Measurements from ENCODE around the gene PAQR7. TPM values are rescaled to one million over a fixed set of nuclear protein-coding genes. Genes with fewer than 3 reads are reported as not detected.

Gene PAQR7
- total RNA-seq, 1 experiment from 2014 or later = 9.6 TPM

DNA sequence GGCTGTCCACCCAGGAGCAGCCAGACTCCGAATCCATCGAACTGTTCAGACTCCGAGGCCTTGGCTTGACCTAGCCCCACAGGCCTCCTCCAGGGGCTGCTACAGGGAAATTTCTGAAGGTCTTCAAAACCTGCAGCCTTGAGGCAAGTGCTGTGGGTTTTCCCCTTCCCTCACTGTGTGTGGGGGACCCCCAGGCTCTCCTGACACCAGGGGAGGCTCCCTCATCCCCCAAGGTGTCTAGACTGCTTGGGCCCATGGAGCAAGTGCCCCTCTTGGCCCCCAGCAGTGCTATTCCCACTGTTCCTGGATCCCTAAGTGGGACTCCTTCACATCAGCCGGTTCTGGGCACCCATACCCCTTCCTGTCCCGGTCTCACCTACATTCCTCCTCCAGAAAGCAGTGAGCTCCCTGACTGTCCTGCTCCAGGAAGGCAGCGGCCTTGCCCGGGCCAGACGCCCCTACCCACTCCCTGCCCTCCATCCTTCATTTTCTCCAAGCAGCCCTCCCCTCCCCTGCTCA is 814 bp downstream of the PAQR7 start:
- DNase-seq (ENCODE audit: low read depth) = no peak

DNA sequence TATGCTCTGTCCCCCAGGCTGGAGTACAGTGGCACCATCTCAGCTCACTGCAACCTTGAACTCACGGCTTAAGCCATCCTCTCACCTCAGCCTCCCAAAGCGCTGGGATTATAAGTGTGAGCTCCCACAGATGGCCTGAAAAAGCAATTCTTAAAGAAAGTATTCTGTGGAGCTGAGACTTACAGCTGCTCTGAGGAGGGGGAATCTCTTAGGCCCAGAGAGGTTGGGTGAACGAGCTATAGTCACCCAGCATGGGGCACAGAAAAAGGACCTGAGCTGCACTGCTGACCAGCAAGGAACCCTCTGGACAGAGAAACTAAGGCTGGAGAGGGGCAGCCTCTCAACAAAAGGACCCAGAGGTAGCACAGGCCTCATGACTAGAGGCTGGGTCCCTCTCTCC is 1.3 kb downstream of the PAQR7 start:
- DNase-seq (ENCODE audit: low read depth) = no peak

DNA sequence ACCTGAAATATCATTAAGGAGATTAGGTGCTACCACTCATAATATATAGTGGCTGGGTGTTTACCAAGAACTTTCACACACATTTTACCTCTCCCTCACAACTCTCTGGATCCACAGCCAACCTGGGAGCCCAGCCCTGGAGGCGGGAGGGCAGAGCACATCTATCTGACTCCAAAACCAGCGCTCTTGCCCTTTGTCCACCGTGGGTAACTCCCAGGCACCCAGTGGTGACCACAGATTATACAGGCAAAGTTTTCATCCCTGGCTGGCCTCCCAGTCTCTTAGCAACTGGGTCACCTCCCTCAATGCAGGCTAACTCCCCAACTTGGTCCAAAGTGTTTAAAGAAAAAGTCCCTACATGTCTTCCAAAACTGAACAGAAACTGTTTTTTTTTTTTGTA is 2.4 kb downstream of the PAQR7 start:
- no peak for DNase-seq (ENCODE audit: low read depth)

DNA sequence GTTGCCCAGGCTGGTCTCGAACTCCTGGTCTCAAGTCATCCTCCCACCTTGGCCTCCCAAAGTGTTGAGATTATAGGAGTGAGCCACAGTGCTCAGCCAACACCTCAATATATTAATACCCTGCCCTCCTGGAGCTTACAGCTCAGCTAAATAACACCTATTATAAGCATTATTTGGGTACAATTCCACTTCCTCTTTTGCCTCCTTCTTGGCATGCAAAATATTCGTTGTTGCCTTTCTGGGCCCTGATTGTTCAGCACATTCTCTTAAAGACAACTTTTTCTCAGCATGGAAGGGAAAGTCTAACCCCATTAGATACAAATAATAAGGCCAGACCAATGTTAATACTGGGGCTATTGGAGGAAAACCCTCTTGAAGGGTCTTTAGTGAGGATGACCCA is 2.8 kb downstream of the PAQR7 start:
- DNase-seq (ENCODE audit: low read depth) = no peak

DNA sequence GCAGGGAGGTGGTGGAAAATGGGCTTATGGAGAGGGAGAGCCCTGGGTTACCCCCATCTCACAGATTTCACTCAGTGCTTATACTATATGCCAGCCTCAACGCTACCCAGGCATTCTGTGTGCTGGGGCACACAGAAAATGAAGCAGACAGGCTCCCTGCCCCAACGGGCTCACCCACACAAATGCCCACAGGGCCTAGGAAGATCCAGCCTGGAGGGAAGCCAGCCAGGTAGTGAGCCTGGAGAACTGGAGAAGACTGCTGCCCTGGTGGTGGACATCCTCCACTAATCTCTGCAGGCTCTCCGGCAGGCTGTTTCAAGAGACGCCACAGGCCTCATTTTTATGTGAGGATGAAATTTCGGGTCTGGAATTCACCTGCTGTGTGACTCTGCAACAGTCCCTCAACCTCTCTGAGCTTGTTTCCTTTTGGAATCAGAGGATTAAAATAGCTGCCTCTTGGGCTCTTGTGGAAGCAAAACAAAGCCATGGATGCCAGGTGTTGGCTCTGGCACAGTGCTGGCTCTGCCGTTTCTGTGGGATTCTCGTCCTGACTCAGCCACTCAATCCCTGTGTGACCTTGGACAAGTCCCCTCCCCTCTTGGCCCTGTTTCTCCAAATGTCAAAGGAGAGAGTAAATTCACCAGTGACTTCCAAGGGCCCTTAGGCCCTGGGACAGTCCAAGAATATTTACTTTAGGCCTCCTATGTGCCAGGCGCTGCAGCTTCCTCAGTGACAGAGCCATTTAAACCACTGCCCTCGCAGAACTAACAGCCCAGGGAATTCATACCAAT is 3.6 kb downstream of the PAQR7 start:
- peak; percentile 39 for DNase-seq (ENCODE audit: low read depth)

DNA sequence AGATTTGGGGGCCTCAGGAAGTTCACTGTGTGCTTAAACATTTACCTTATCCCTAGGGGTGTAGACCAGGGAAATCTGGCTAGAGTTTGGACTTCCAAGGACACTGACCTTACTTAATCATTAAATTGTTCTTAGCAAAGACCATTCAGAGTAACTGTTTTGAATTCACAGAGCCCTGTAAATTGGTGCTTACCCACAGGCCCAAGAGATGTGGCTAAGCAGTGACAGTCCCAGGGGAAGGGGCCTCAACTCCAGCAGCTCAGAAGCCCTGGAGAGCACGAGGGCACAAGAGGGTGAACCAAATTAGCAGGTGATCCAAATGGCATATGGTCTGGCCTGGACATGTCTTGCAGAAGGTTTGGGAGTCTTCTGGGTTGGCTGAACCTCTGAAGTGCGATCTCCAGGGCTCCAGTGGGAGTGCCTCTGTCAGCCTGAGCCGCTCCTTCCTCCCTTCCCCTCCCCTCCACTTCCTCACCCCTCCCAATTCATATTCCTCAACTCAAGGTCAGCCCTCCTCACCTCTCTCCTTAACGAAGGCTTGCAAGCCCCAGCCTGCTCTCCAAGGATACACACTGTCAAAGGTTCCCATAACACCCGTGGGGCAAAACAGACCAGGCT is 4.3 kb downstream of the PAQR7 start:
- no peak for DNase-seq (ENCODE audit: low read depth)

DNA sequence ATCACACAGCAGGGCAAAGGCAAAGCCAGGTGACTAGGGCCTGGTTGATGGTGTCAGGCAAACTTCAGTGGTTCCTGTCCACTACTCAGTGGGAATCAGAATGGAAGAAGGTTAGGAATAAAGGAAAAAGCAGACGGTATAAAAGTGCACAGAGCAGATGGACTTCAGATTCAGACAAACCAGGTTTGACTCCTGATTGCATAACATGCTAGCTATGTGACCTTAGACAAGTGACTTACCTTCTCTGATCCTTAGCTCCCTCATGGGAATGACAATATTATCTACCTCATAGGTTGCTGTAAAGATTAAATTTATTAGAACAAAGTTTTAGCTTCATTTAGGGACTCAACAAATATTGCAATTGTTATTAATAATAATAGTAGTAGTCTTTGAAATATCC is 4.9 kb downstream of the PAQR7 start:
- DNase-seq (ENCODE audit: low read depth) = no peak

DNA sequence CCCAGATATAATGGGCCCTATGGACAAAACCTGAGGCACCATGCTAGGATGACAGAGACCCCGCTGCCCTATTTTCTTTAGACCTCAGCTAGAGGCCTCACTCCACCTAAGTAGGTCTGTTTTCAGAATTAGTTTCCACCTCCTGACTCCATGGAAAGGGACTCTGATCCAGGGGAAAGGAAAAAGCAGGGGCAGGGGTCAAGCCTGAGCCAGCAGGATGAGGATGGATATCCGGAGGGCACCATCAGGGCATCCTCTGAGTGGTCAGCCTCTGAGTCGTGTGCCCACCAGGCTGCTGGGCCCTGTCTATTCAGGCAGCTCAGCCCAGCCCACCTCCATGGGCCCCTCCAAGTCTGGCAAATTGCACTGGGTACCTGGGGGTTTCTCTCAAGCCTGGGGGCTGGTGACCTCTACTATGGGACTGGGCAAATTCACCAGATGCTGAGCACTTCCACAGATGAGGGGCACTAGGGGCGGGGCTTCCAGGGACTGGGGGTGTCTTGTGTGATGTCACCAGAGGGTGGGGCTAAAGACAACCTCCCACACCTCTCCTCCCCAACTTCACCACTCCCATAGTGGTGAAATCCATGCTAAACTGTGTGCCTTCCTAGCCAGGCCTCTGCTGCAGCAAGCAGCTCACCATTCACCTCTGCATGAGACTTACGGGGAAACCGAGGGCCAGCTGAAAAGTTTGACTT is 5.5 kb downstream of the PAQR7 start:
- no peak for DNase-seq (ENCODE audit: low read depth)

DNA sequence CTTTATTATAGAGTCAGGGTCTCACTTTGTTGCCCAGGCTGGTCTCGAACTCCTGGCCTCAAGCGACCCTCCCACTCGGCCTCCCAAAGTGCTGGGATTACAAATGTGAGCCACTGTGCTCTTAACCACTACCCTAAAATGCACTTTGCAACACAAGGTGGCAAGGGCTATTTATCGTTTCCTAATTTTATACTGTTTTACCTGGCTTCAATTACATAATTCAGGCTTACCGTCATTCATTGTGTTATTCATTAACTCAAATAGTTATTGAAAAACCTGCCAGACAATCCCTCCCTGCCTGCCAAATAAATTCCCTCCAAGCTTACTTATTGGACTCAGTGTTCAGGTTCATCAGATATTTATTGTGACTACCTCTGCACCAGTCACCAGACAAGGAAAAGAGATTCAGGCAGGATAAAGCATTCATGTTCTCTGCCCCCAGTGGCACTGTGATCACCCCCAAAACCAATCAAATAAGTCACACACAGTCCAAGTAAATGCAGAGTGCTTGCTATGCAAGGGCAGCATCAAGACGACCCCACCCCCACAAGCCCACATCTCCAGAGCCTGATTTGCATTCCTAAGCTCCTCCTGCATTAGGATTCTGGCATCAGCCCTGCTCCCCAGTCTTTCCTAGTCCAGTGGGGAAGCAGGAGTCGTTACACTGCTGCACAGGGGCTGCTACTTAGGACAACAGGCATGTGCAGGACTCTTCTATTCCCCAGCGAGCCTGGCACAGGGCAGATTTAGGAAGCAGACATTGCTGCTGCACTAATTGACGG is 8.1 kb downstream of the PAQR7 start:
- no peak for DNase-seq (ENCODE audit: low read depth)

DNA sequence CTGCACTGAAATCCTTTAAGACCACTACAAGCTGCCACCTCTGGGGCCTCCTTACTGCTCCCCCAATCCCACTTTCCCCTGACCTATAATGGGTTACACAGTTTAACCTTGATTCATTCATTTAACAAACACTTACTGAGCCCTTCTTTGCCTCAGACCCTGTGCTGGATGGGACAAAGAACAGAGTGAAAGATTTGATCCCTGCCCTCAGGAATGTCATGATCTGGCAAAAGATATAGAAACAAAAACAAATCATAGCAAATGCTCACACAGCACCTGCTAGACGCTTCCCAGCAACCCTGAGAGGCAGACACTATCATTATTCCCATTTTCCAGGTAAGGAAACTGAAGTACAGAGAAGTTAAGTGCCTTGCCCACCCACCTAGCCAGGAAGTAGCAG is 9.2 kb downstream of the PAQR7 start:
- no peak for DNase-seq (ENCODE audit: low read depth)

DNA sequence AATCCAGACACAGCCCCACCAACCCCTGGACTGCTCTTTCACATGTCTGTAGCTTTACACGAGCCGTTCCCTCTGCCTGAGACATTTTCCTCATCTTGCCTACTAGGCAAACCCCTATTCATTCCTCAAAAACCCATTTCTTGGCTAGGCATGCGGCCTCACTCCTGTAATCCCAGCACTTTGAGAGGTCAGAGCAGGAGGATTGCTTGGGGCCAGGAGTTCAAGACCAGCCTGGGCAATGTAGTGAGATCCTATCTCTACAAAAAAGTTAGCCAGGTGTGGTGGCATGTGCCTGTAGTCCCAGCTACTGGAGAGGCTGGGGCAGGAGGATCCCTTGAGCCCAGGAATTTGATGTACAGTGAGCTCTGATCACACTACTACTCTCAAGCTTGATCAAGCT is 11.1 kb downstream of the PAQR7 start:
- no peak for DNase-seq (ENCODE audit: low read depth)

DNA sequence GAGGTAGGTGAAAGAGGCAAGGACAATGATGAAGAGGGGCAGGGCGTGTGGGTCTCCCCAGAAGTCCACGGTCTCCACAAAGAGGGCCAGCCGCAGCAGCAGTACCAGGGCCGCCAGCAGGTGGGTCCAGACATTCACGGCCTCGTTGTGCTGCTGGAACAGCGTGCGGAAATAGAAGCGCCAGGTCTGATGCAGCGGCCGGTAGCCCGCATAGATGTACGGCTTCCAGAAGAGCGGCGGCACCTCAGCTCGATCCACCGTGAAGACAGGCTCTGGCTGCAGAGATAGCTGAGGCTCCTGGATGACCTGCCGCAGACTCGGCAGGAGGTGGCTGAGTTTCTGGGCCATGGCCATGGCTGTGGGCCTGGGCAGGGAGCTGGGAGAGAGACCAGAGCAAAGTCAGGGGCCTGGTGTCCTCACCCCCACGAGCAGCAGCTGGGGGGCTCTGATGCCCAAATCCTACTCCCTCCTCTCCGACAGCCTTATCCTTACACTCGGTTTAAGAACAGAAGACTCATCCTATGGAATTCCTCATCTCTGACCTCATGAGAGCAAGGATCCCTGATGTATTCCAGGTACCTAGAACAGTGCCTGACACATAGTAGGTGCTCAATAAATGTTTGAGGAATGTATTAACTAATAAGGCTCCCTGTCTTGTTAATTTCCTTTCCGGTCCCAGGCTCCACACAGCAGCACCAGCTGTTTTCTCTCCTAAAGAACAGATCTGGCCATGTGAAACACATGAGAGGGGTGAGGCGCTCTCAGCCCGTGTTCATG is 11.8 kb downstream of the PAQR7 start:
- DNase-seq (ENCODE audit: low read depth) = no peak

DNA sequence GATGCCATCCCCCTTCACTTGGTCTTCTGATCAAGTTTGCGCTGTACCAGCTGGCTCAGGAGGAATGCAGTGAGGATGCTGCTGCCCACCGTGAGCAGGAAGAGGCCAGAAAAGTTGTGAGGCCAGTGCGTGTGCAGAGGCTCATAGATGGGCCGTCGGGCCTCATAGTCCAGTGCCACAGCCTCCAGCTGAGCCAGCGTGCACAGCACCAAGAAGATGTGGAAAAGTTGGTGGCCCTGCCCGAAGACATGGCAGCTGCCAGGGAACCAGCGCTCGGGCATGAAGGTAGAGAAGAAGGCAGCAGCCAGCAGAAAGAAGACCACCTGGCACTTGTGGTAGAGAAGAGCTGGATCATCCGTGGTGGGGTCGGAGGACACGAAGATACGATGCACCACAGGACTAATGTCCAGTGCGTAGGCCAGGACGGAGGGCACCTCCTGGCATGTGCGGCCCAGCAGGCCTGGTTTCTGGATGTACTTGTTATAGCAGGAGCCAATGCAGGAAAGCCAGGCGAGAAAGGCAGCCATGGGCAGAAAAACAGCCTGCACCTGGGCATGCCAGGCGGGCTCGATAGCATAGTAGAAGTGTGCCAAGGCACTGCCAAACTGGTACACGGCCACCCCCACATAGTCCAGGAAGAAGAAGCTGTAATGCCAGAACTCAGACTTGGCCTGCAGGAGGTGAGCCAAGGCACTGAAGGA is 12.6 kb downstream of the PAQR7 start:
- DNase-seq (ENCODE audit: low read depth) = no peak

DNA sequence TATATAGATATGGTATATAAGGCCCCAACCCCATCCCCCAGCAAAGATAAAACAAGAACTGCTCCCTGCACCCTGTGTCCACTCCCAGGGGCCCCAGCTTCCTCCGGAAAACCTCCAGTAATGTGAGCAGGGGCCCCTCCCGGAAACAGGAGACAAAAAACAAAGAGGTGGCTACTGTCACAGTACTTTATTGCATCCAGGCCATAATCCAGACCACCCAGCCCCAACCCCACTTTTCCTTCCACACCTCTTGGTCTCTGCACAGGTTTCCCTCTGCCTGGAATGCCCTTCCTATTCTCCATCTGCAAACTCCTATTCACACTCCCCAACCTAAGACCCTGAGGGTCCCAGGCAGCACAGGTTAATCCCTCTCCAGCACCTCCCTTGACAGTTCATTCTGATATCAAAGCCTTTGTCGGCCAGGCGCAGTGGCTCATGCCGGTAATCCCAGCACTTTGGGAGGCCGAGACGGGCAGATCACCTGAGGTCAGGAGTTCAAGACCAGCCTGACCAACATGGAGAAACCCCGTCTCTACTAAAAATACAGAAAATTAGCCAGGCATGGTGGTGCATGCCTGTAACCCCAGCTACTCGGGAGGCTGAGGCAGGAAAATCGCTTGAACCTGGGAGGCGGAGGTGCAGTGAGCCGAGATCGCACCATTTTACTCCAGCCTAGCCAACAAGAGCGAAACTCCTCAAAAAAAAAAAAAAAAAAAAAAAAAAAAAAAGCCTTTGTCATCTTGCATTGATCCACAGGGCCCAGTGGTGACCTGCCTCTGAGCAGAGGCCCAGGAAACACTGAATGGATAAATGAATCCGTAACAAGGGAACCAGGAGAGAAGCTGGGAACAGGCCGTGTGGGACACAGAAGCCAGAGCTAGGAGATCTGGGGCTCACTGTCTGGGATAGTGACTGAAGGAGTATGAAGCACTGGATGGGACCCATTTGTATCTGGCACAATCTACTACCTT is 13.9 kb downstream of the PAQR7 start:
- DNase-seq (ENCODE audit: low read depth) = no peak

DNA sequence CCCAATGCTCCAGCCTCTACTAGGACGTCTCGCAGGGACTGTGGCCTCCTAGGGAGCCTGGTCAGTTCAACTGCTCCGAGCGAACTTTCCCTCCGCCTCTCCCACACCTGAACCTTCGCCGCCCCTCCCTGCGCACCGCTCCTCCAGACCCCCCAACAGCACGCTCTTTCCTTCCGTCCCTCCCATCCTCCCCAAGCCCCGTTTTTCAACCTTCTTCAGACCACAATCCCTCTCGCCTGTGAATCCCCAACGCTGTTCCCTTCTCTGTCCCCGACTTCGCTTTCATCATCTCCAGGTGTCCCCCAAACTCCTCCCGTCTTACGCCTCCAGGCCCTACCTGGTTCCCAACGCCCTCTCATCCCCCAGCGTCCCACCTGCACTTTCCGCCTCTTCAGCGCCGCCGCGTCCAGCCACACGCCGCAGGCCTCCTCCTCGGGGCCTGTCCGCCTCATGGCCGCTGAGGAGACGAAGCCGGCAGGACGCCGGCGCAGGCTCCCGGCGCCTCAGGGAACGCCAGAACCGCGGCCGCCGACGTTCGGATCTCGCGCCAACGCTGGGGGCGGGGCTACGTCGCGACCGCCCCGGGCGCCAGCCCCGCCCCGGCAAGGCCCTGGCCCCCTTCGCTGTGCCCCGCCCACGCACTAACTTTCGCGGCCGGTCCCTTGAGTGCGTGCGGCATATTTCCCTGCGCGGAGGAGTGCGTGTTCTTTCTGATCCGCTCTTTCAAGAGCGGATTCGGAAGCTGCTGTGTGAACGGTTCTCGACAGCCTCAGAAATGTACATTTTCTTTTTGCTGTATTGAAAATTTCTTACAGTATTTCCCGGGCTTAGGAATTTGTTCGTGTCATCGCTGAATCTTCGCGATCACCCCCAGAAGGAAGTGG is 16.4 kb downstream of the PAQR7 start, which contains the start of gene AUNIP:
Gene AUNIP (minus strand): TSS at position 552 of the 884 bp plus-strand sequence. CDS start 100 bp downstream, at position 452.
- DNase-seq (ENCODE audit: low read depth) = peak; percentile 84

DNA sequence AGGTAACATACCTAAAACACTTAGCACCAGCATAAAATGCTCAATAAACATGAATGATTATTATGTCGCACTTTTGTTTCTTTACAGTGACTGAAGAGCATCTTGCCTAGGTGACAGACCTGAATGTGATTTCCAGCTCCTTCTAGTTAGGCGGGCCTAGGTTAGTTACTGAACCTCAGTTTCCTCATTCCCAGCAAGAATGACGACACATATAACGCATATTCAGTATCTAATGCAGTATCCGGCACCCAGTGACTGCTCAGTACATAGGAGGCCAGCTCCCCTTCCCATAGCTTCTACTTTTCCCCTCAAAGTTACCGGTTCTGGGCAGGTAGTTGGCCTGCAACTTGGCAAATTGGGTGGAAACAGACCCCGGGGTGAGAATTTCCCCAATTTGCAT is 17.0 kb downstream of the PAQR7 start:
- DNase-seq (ENCODE audit: low read depth) = no peak

DNA sequence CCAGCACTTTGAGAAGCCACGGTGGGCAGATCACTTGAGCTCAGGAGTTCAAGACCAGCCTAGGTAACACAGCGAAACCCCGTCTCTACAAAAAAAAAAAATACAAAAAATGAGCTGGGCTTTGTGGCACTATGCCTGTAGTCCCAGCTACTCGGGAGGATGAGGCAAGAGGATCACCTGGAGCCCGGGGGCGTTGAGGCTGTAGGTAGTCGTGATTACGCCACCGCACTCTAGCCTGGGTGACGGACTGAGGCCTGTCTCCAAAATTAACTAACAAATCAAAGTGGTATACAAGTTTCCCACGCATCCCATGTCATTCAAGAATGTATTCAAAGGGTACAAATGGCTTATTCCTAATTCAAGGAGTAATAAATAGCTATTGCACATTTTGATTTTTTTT is 18.7 kb downstream of the PAQR7 start:
- no peak for DNase-seq (ENCODE audit: low read depth)

DNA sequence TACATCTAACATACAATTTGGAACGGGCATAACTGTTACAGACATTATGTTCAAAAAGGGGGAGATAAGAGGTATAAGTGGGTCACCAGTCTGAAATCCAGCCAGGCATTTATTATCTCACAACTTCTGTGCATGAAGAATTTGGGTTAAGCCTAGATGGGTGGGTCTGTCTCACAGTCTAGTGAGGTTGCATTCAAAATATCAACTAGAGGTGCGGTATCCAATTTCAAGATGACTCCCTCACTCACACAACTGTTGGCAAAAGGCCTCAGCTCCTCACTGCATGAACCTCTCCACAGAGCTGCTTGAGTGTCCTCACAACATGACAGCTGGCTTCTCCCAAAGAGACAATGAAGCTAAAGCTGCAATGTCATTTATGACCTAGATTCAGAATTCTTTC is 21.0 kb downstream of the PAQR7 start:
- DNase-seq (ENCODE audit: low read depth) = peak; percentile 48
